GM18861 (cell line): ENCODE data around the gene DIRAS1.
"Not testable (repeated sequence)": the region's sequence is repeated elsewhere in the genome, so short reads cannot be mapped to it uniquely, and the experiment has no call there.

Source experiments
- ATAC-seq: cut with Tn5 transposase; IDR thresholded peaks from one replicate; pipeline ENCODE4 v1.9.1; 2021; ENCODE audit not compliant: unreplicated experiment

DIRAS1 gene

DNA sequence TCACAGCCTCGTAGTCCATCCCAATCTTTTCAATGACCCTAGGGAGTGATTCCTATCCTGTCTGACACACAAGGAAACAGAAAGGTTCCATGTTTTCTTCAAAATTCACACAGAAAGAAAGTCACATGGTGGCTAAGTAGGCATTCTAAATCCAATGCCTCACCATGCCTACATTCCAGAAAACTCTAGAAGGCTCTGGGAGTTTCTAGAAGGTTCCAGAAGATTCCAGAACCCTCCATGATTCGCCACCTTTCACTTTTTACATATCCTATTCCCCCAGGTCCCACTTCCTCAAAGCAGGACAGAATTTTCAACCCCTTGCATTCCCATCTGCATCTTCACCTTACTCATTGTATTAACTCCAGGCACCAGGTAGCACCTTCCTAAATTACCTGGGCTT lies 41.7 kb downstream of the DIRAS1 start:
- ATAC-seq = no peak

DNA sequence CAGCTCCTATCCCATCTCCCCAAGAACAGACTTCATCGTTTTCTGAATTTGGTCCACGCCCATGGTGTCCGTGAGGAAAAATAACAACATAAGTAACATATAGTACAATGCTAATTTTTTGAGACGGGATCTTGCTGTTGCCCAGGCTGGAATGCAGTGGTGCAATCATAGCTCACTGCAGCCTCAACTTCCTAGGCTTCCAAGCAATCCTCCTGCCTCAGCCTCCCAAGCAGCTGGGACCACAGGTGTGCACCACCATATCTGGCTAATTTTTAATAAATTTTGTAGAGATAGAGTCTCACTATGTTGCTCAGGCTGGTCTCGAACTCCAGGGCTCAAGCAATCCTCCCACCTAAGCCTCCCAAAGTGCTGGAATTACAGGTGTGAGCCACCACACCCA lies 42.2 kb downstream of the DIRAS1 start:
- not testable (repeated sequence) for ATAC-seq

DNA sequence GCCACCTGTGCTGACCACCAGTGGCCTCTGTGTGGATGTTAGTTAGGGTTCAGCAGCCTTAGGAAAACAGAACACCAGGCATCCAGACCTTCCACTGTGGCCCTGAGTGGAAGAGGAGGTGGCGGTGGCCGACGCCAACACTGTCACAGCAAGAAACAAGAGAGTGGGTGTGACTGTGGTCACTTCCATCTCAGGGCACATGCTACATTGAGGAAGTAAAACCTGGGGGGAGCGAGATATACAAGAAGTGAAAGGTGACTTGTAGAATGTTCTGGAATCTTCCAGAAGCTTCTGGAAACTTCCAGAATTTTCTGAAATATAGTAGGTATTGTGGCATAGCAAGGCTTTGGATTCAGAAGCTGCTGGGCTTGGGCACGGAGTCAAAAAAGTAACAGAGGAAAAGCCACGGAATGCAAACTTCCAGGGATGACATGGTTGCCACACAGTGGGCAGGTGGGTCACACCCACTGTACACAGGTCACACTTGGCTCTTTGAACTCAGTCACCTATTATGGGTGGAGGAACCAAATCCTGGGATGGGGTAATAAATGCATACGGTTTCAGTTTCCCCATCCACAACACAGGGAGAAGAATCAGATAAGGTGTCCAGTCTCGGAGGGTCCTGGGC lies 43.0 kb downstream of the DIRAS1 start:
- no peak for ATAC-seq

DNA sequence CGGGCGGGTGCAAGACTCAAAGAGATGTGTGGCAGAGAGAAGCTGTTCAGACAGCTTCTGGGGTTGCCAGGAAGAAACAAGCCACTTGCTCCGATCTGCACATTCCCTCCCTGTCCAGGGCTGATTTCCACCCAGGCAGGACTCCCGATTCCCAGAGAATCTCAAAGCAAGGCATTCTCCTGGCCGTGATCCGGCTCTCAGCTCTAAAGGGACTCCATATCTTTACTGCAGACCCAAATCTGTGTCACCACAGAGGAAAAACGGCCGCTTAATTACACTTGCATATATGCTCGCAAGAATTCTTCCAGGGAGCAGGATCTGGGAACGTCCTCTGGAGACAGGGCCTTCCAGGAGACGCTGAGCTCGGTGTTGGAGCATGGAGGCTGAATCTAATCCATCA lies 44.3 kb downstream of the DIRAS1 start:
- no peak for ATAC-seq

DNA sequence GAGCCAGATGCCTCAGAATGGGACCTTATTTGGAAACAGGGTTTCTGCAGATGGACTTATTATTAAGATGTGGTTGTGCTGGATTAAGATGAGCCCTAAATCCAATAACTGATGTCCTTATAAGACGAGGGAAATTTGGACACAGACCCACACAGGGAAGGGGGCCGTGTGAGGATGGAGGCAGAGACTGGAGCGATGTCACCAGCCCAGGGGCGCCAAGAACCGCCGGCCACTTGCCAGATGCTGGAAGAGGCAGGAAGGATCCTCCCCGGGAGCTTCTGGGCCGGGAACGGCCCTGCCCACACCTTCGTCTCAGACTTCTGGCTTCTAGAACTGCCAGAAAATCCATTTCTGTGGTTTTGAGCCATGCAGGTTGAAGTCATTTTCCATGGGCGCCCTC lies 45.3 kb downstream of the DIRAS1 start:
- no peak for ATAC-seq

DNA sequence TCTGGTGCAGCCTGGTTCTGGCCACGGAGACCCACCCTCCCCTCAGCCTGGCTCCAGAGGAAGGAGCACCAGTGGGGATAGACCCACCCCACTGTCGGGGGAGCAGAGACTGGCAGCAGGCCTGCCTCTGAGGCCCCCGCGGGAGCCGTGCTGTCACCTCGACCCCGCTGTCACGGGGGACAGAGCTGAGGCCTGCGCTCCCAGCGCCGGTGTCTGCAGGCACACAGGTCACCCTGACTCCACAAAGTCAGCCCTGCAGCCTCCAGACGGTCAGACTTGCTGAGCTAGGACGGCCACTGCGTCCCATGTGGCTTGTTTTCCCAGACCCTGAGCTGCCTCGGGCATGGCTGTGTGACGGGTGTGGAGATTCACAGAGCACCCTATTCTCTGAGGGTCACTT lies 51.0 kb downstream of the DIRAS1 start:
- no peak for ATAC-seq

DNA sequence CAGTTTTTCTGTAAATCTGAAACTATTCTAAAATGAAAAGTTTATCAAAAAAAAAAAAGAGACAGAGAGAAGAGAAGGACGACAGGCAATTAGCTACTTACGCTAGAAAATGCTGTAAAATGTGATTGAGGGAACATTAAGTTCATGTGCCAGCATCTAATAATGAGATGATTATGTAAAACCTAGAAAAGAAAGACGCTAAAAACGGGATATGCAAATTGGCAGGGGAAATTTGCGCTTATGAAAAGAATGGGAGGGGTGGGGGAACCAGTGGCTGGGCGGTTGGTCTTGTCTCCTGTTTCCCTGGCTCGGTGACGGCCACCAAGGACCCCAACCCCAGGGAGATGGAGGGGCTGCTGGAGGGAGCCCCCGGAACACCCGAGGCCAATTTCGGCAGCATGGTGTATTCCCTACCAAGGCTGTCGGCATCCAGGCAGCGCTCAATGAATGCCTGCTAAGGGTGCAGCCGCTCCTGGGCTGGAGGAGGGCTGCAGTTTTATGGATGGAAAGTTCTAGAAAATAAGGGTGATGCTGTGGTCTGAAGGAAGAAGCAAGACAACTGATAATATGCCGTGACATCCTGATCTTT lies 52.9 kb downstream of the DIRAS1 start:
- ATAC-seq = no peak

DNA sequence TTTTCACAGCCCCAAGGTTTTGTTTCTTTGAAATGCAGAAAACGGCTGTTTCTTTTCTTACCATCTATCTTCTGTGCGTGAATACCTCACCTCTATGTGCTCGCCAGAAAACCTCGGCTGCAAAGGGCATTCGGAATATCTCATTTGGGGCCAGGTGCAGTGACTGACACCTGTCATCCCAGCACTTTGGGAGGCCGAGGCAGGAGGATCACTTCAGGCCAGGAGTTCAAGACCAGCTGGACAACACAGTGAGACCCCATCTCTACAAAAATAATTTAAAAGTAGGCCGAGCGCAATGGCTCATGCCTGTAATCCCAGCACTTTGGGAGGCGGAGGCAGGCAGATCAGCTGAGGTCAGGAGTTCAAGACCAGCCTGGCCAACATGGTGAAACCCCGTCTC lies 53.8 kb downstream of the DIRAS1 start:
- ATAC-seq = not testable (repeated sequence)

DNA sequence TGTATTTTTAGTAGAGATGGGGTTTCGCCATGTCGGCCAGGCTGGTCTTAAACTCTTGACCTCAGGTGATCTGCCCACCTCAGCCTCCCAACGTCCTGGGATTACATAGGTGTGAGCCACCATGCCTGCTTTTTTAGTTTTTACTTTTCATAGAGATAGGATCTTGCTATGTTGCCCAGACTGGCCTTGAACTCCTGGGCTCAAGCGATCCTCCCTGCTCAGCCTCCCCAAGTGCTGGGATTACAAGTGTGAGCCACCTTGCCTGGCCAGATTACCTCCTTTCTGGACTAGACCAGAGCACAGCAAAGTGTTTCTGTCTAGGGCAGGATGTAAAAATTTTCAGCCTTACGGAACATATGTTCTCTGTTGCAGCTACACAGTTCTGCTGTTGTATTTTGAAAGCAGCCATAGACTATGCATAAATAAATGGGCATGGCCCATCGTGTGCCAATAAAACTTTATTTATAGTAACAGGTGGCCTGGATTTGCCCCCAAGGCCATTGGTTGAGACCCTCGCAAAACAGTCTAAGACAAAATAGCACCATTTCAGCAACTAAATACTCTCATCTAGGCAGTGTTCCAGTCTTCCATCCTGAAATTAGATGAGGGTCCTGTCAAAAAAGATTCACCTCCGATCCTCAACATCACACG lies 54.7 kb downstream of the DIRAS1 start:
- no peak for ATAC-seq

DNA sequence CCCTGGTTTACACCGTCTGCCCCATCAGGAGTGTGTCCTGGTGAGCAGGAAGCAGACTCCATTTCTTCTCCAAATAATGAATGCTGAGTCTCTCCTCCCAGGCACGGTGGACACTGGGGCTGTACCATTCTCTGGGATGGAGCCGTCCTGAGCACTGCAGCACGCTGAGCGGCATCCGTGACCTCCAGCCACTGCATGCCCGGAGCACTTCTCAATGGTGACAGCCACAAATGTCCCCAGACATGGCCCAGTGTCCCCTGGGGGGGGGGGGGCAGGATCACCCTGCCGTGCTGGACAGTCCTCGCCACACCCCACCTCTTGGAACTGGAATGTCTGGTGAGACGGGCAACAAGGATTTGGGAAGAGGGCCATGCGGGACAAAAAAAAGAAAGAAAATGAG lies 56.1 kb downstream of the DIRAS1 start:
- ATAC-seq = no peak
